MCF 10A (cell line): ENCODE results near the gene CORO1A. TPM values are rescaled to one million over a fixed set of nuclear protein-coding genes. Genes with fewer than 3 reads are reported as not detected.
A peak's percentile ranks its signal among the peaks of the same experiment; 100 is the strongest.

Source experiments
- BruUV-seq: library from RNA; stranded (reverse); fragments of 400-500 nt; replicated peaks from 2 replicates; lab custom pipeline; 2021; lab: Mats Ljungman, UMichigan
- CTCF ChIA-PET: fragments of 300-600 bp; sonication (Branson Sonifier 250); formaldehyde crosslinking; extraction: SDS; loops from one replicate; lab custom pipeline; 2021; ENCODE audit warnings: antibody characterized with exemption, inconsistent platforms; lab: Yijun Ruan, JAX
- POLR2A ChIA-PET: fragments of 300-600, 350-650 bp; sonication (Branson Sonifier 250); formaldehyde crosslinking; extraction: SDS; loops from one replicate; lab custom pipeline; 2020; ENCODE audit warnings: antibody characterized with exemption, inconsistent platforms; lab: Yijun Ruan, JAX
- DNase-seq: peaks from one replicate; pipeline ENCODE4 v3.0.0-alpha.2; 2018; ENCODE audit not compliant: unreplicated experiment
- H3K27ac Mint-ChIP-seq: one replicate; pipeline ENCODE4 v1.8.0; 2022; ENCODE audit warnings: mild to moderate bottlenecking, low read depth, mixed read lengths; ENCODE audit not compliant: unreplicated experiment
- H3K27me3 Mint-ChIP-seq: one replicate; pipeline ENCODE4 v1.8.0; 2022; ENCODE audit warnings: mixed read lengths; ENCODE audit not compliant: insufficient read depth, unreplicated experiment
- H3K36me3 Mint-ChIP-seq: one replicate; pipeline ENCODE4 v1.8.0; 2022; ENCODE audit warnings: mild to moderate bottlenecking, moderate library complexity, mixed read lengths; ENCODE audit not compliant: insufficient read depth, unreplicated experiment
- H3K4me1 Mint-ChIP-seq: one replicate; pipeline ENCODE4 v1.8.0; 2022; ENCODE audit warnings: mixed read lengths; ENCODE audit not compliant: insufficient read depth, unreplicated experiment
- H3K4me3 Mint-ChIP-seq: one replicate; pipeline ENCODE4 v1.8.0; 2022; ENCODE audit warnings: mild to moderate bottlenecking, moderate library complexity, mixed read lengths; ENCODE audit not compliant: unreplicated experiment
- H3K9me3 Mint-ChIP-seq: one replicate; pipeline ENCODE4 v1.8.0; 2022; ENCODE audit warnings: mixed read lengths; ENCODE audit not compliant: unreplicated experiment
- intact Hi-C: fragments of 100-400 bp; cut with micrococcal nuclease; formaldehyde crosslinking; loops from 2 replicates; pipeline ENCODE4 v1.14.1; 2022
- total RNA-seq: library from RNA; stranded (reverse); gene quantifications from 2 replicates; pipeline ENCODE4 v1.2.3, GENCODE V29; 2022
- TF ChIP-seq, protein P1 (sequence below): fragments of 200-600 bp; IDR thresholded peaks from one replicate; pipeline ENCODE4 v1.8.0; 2022; ENCODE audit warnings: antibody characterized with exemption, mild to moderate bottlenecking; ENCODE audit not compliant: unreplicated experiment

The CORO1A gene
- total RNA-seq, 1 experiment from 2014 or later = 1.9 TPM

DNA sequence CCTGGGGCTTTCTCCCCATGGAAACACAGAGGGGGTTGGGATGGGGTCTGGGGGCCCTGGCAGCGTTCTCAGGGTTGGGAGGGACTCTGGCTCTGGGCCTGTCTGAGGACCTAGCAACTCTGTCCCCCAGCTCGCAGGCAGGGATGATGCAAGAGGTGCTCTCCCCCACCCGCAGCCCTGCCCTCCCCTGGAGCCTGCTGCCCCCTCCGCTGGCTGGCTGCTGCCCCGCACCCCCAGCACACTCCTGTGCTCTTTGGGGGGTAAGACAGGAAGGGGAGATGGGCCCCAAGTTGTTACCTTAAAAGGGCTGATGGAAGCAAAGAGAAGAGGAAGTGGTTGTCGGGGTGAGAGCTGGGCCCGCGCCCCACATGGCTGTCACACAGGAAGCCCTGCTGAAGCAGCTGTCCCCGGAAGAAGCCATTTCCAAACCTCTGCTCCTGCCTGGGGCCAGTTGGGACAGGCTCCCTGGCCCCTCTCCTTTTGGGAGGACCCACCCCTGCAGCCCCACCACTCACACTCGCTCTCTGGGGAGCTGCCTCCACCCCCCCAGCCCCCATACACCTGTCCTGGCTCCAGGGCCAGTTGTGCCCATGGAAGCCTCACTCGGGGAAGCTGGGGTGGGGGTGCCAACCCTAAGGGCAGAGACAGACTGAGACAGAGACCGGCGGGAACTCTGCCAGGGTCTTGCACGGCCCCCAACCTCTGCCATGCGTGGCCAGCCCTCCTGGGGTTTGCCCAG, 2.5 kb downstream of the CORO1A start:
- intact Hi-C loops = no loop called here
- Mint-ChIP-seq H3K4me1 (peaks cover 4% of the 10 kb centered on the region), H3K27me3 (no peaks in the 10 kb centered on the region), H3K36me3 (no peaks in the 10 kb centered on the region), H3K4me3 (no peak overlapping the region), H3K27ac (no peak overlapping the region), H3K9me3 (no peaks in the 10 kb centered on the region)
- TF ChIP-seq, protein P1, sequence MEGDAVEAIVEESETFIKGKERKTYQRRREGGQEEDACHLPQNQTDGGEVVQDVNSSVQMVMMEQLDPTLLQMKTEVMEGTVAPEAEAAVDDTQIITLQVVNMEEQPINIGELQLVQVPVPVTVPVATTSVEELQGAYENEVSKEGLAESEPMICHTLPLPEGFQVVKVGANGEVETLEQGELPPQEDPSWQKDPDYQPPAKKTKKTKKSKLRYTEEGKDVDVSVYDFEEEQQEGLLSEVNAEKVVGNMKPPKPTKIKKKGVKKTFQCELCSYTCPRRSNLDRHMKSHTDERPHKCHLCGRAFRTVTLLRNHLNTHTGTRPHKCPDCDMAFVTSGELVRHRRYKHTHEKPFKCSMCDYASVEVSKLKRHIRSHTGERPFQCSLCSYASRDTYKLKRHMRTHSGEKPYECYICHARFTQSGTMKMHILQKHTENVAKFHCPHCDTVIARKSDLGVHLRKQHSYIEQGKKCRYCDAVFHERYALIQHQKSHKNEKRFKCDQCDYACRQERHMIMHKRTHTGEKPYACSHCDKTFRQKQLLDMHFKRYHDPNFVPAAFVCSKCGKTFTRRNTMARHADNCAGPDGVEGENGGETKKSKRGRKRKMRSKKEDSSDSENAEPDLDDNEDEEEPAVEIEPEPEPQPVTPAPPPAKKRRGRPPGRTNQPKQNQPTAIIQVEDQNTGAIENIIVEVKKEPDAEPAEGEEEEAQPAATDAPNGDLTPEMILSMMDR = no peak
- ChIA-PET POLR2A (interaction anchor here (0.6 kb wide), 1 partner anchor 25 kb away, joined by 4 read pairs; no protein-coding TSS in a partner anchor), CTCF (interaction anchor here (0.5 to 2.4 kb wide), 4 partner anchors 30 to 185 kb away, joined by 3 to 9 read pairs (median 4); partner anchors contain the start of genes TBC1D10B and TBX6)
- no TSS peak for BruUV-seq
- no peak for DNase-seq

DNA sequence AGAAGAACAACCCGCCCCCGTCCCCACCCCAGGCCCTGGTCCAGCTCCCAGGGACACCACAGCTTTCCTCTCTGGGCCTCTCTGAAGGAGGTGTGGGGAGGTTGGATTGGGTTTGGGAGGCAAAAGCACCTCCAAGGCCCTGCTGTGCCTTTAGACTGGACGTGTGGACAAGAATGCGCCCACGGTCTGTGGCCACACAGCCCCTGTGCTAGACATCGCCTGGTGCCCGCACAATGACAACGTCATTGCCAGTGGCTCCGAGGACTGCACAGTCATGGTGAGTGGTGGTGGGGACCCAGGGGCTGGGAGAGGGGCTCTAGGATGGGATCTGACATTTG, 3.0 kb downstream of the CORO1A start:
- no peak for DNase-seq
- H3K27me3 Mint-ChIP-seq = no peaks in the 10 kb centered on the region
- H3K27ac Mint-ChIP-seq = no peak overlapping the region
- BruUV-seq = no TSS peak
- intact Hi-C loops = no loop called here
- peaks cover 4% of the 10 kb centered on the region for H3K4me1 Mint-ChIP-seq
- no peaks in the 10 kb centered on the region for H3K36me3 Mint-ChIP-seq
- H3K4me3 Mint-ChIP-seq = no peak overlapping the region
- H3K9me3 Mint-ChIP-seq = no peaks in the 10 kb centered on the region
- TF ChIP-seq, protein P1 = no peak
- ChIA-PET CTCF (interaction anchor here (0.6 to 2.4 kb wide), 4 partner anchors 31 to 194 kb away, joined by 4 to 9 read pairs (median 4); partner anchors contain the start of gene TBX6), POLR2A (no interaction called here)

DNA sequence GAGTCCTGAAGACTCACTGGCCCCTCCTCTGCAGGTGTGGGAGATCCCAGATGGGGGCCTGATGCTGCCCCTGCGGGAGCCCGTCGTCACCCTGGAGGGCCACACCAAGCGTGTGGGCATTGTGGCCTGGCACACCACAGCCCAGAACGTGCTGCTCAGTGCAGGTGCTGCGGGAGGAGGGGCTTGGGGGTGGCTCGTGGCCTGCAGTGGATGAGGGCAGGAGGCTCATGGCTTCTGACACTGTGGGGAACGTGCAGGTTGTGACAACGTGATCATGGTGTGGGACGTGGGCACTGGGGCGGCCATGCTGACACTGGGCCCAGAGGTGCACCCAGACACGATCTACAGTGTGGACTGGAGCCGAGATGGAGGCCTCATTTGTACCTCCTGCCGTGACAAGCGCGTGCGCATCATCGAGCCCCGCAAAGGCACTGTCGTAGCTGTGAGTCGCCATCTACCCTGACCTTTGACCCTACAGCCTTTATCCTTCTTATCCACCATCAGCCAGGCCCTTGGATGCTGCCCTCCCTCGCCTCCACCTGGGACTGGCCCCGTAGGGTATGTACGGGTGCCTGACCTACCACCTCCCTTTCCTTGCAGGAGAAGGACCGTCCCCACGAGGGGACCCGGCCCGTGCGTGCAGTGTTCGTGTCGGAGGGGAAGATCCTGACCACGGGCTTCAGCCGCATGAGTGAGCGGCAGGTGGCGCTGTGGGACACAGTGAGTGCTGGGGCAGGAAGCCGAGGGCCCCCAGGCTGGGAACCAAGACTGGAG, 3.6 kb downstream of the CORO1A start:
- no peaks in the 10 kb centered on the region for H3K27me3 Mint-ChIP-seq
- no peak overlapping the region for H3K4me3 Mint-ChIP-seq
- peak; percentile 61 for DNase-seq
- POLR2A ChIA-PET = no interaction called here
- peaks cover 4% of the 10 kb centered on the region for H3K4me1 Mint-ChIP-seq
- H3K36me3 Mint-ChIP-seq = no peaks in the 10 kb centered on the region
- intact Hi-C loops = no loop called here
- H3K9me3 Mint-ChIP-seq = no peaks in the 10 kb centered on the region
- H3K27ac Mint-ChIP-seq = no peak overlapping the region
- TF ChIP-seq, protein P1 = peak; percentile 78
- CTCF ChIA-PET = interaction anchor here (0.6 to 2.4 kb wide), 6 partner anchors 15 to 310 kb away, joined by 3 to 9 read pairs (median 4); partner anchors contain the start of genes TBX6 and ZNF771
- BruUV-seq = no TSS peak

DNA sequence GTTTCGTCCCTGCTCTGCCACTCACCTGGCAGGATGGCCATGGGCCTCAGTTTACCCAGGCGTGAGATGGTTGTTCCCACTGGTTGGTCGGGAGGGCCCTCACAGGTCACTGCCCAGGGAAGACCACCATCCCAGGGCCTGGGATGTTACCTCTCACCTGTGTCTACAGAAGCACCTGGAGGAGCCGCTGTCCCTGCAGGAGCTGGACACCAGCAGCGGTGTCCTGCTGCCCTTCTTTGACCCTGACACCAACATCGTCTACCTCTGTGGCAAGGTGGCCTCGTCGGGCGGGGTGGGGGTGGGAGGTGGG, 4.1 kb downstream of the CORO1A start:
- H3K27me3 Mint-ChIP-seq = no peaks in the 10 kb centered on the region
- intact Hi-C loops = no loop called here
- ChIA-PET POLR2A (no interaction called here), CTCF (interaction anchor here (0.5 to 1.2 kb wide), 6 partner anchors 16 to 753 kb away, joined by 3 to 4 read pairs (median 4); partner anchors contain the start of gene TBX6)
- H3K36me3 Mint-ChIP-seq = no peaks in the 10 kb centered on the region
- no TSS peak for BruUV-seq
- H3K4me1 Mint-ChIP-seq = peaks cover 4% of the 10 kb centered on the region
- no peaks in the 10 kb centered on the region for H3K9me3 Mint-ChIP-seq
- no peak overlapping the region for H3K27ac Mint-ChIP-seq
- TF ChIP-seq, protein P1 = no peak
- no peak overlapping the region for H3K4me3 Mint-ChIP-seq
- no peak for DNase-seq
